Limb (tissue), 2 donors: ENCODE results near the gene KRTAP6-1.

Experiments
- DNase-seq, 2 donors: peaks; one replicate each; pipeline ENCODE4 v3.0.0-alpha.2; 2016; ENCODE audit errors: extremely low spot score in 2 of 2

KRTAP6-1 gene

GRCh38 chr21:30613836-30614235 is at the start of gene KRTAP6-1:
TSS of gene KRTAP6-1 (minus strand) at chr21:30613930. CDS start at chr21:30613904, 26 bp downstream.
- no peak for DNase-seq

GRCh38 chr21:30652891-30653290 is 39.2 kb upstream of the KRTAP6-1 start:
- DNase-seq, result no peak

- no peak for DNase-seq
Observed at GRCh38 chr21:30646904-30647414, 33.2 kb upstream of the KRTAP6-1 start.

GRCh38 chr21:30642564-30642963 is 28.8 kb upstream of the KRTAP6-1 start, which contains the start of gene KRTAP20-3:
TSS of gene KRTAP20-3 (plus strand) at chr21:30642864.
- no peak for DNase-seq

GRCh38 chr21:30638686-30639085 is 25.0 kb upstream of the KRTAP6-1 start:
- no peak for DNase-seq

GRCh38 chr21:30634906-30635305 is 21.2 kb upstream of the KRTAP6-1 start, which contains the start of gene KRTAP20-2:
TSS of gene KRTAP20-2 (plus strand) at chr21:30635206. CDS start at chr21:30635264, 58 bp downstream.
- no peak for DNase-seq

GRCh38 chr21:30629200-30629599 is 15.5 kb upstream of the KRTAP6-1 start:
- DNase-seq, result no peak

- DNase-seq, result no peak
Observed at GRCh38 chr21:30628109-30628508, 14.4 kb upstream of the KRTAP6-1 start.

GRCh38 chr21:30625449-30626165 is 11.9 kb upstream of the KRTAP6-1 start:
- DNase-seq, result no peak

- DNase-seq, result no peak
Observed at GRCh38 chr21:30623362-30623761, 9.6 kb upstream of the KRTAP6-1 start.

GRCh38 chr21:30620522-30620921 is 6.8 kb upstream of the KRTAP6-1 start, which contains the start of gene KRTAP20-4:
TSS of gene KRTAP20-4 (plus strand) at chr21:30620627.
- DNase-seq, result no peak

GRCh38 chr21:30620080-30620479 is 6.3 kb upstream of the KRTAP6-1 start:
- no peak for DNase-seq

GRCh38 chr21:30616125-30616524 is 2.4 kb upstream of the KRTAP6-1 start, which contains the start of gene KRTAP20-1:
TSS of gene KRTAP20-1 (plus strand) at chr21:30616425. CDS start at chr21:30616455, 30 bp downstream.
- no peak for DNase-seq

- DNase-seq, result no peak
Observed at GRCh38 chr21:30615199-30615598, 1.5 kb upstream of the KRTAP6-1 start.

GRCh38 chr21:30612132-30612531 is 1.6 kb downstream of the KRTAP6-1 start:
- DNase-seq, result no peak

- DNase-seq, result no peak
Observed at GRCh38 chr21:30605968-30606367, 7.8 kb downstream of the KRTAP6-1 start.

- no peak for DNase-seq
Observed at GRCh38 chr21:30600787-30601186, 12.9 kb downstream of the KRTAP6-1 start, which contains the start of gene KRTAP22-1. TSS of gene KRTAP22-1 (plus strand) at chr21:30601087.

GRCh38 chr21:30598802-30599201 is 14.9 kb downstream of the KRTAP6-1 start, which contains the start of gene KRTAP6-2:
TSS of gene KRTAP6-2 (minus strand) at chr21:30598902. CDS start at chr21:30598874, 28 bp downstream.
- no peak for DNase-seq

GRCh38 chr21:30592140-30592539 is 21.6 kb downstream of the KRTAP6-1 start, which contains the start of gene KRTAP6-3:
TSS of gene KRTAP6-3 (plus strand) at chr21:30592440. CDS start at chr21:30592446, 6 bp downstream.
- DNase-seq, result no peak

GRCh38 chr21:30590297-30590696 is 23.4 kb downstream of the KRTAP6-1 start, which contains the start of gene KRTAP22-2:
TSS of gene KRTAP22-2 (minus strand) at chr21:30590397.
- DNase-seq, result no peak

- no peak for DNase-seq
Observed at GRCh38 chr21:30582870-30583269, 30.9 kb downstream of the KRTAP6-1 start.

GRCh38 chr21:30580132-30580531 is 33.6 kb downstream of the KRTAP6-1 start:
- DNase-seq, result no peak
